CD4-positive, alpha-beta T cell treated with Interleukin-15 for 1 hour (primary cell): Measurements from ENCODE around the gene PIM1.
A peak's percentile ranks its signal among the peaks of the same experiment; 100 is the strongest.
"Not testable (repeated sequence)": the region's sequence is repeated elsewhere in the genome, so short reads cannot be mapped to it uniquely, and the experiment has no call there.

ENCODE experiments used
- DNase-seq: peaks from one replicate; pipeline ENCODE4 v3.0.0-alpha.2; 2020

Gene PIM1

DNA sequence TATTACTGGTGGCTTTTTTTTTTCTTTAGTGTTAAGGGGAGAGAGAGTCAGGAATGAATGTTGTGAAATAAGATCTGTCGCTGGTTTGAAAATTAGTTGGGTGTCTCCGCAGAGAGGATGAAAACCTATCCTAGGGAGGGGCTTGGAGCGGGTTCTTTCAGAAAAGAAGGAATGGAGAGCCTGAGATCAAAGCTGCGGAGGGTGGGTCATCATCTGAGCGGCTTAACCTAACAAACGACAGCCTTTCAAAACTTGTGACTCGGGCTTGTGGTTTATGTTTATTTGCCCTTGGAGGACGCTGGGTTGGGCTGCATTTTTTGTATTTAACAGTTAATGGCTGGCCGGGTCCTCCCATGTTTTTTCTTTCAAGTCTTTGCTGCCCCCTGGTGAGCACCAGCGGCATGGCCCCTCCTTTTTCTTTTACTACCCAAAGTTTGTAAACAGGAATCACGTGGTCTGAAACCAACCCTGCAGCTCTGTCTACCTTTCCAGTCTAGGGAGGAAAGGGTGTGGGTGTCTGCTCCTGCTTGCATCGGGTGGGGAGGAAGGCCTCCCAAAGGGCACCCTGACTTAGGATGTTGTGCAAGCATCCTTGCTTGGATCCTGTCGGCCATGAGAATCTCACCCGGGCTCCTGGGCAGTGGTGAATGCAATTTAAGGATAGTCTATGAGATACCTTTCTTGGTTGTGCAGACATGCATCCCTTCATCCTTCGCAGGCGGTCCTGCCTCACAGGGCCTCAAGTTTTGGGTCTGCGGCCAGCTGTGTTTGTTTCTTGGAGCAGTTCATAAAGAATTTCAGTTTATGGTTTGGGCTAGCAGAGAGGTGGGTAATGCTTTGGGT lies 2.2 kb downstream of the PIM1 start:
- peak; percentile 92 for DNase-seq

GRCh38 chr6:37172912-37173492 lies 3.0 kb downstream of the PIM1 start:
- DNase-seq: no peak

- DNase-seq: peak; percentile 22
Observed at GRCh38 chr6:37173493-37174195, 3.7 kb downstream of the PIM1 start.

DNA sequence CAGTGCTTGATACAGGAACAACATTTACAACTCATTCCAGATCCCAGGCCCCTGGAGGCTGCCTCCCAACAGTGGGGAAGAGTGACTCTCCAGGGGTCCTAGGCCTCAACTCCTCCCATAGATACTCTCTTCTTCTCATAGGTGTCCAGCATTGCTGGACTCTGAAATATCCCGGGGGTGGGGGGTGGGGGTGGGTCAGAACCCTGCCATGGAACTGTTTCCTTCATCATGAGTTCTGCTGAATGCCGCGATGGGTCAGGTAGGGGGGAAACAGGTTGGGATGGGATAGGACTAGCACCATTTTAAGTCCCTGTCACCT lies 4.2 kb downstream of the PIM1 start:
- DNase-seq: no peak

DNA sequence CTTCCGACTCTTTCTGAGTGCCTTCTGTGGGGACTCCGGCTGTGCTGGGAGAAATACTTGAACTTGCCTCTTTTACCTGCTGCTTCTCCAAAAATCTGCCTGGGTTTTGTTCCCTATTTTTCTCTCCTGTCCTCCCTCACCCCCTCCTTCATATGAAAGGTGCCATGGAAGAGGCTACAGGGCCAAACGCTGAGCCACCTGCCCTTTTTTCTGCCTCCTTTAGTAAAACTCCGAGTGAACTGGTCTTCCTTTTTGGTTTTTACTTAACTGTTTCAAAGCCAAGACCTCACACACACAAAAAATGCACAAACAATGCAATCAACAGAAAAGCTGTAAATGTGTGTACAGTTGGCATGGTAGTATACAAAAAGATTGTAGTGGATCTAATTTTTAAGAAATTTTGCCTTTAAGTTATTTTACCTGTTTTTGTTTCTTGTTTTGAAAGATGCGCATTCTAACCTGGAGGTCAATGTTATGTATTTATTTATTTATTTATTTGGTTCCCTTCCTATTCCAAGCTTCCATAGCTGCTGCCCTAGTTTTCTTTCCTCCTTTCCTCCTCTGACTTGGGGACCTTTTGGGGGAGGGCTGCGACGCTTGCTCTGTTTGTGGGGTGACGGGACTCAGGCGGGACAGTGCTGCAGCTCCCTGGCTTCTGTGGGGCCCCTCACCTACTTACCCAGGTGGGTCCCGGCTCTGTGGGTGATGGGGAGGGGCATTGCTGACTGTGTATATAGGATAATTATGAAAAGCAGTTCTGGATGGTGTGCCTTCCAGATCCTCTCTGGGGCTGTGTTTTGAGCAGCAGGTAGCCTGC lies 4.8 kb downstream of the PIM1 start:
- DNase-seq: no peak

DNA sequence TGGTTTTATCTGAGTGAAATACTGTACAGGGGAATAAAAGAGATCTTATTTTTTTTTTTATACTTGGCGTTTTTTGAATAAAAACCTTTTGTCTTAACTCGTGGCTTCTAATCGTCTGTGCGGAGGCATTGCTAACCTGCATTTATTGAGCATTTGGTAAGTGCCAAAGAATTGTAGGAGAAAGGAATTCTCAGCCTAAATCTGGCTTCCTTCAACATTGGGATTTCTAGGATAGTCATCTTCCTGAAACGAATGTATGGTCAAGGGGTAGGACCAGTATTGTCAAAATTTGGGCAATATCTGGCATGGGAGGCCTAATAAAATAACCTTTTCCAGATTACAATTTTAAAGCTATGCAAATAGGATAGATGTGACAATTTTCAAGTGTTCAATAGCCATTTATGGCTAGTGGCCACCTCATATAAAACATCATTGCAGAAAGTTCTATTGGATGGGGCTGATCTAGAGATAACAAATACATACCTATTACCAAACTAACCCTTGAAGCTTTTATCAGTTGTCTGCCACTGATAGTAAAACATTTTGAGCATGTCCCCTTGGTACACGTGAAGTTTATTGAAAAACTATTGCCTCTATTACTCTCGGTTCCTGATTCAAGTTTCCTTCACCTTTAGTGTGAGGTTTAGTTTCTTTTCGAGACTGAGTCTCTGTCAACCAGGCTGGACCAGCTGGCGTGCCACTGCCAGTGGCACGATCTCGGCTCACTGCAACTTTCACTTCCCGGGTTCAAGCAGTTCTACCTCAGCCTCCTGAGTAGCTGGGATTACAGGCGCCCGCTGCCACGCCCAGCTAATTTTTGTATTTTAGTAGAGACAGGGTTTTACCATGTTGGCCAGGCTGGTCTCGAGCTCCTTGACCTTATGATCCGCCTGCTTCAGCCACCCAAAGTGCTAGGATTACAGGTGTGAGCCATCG lies 5.6 kb downstream of the PIM1 start:
- DNase-seq: peak; percentile 45

DNA sequence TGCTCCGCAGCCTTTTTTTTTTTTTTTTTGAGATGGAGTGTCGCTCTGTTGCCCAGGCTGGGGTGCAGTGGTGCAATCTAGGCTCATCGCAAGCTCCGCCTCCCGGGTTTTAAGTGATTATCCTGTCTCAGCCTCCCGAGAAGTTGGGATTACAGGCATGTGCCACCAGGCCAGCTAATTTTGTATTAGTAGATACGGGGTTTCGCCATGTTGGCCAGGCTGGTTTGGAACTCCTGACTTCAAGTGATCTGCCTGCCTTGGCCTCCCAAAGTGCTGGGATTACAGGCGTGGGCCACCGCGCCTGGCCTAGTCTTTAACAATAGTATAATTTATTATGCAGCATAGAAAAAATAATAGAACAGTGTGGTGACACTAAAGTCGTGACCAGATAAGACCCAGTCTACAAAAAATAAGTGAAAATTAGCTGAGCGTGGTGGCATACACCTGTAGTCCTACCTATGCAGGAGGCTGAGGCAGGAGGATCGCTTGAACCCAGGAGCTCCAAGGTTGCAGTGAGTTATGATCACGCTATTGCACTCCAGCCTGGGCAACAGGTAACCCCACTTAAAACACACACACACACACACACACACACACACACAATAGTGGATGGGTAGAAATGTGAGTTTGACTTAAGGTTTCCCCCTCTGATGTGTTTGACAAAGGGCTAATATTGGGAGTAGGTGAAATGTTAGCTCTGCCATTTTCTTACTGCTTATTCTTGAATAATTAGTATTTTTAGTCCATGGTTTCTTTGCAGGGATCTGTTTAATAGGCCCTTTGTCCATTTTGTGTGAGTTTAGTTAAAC lies 6.5 kb downstream of the PIM1 start:
- DNase-seq: no peak

- DNase-seq: peak; percentile 30
Observed at GRCh38 chr6:37177077-37177934, 7.4 kb downstream of the PIM1 start.

DNA sequence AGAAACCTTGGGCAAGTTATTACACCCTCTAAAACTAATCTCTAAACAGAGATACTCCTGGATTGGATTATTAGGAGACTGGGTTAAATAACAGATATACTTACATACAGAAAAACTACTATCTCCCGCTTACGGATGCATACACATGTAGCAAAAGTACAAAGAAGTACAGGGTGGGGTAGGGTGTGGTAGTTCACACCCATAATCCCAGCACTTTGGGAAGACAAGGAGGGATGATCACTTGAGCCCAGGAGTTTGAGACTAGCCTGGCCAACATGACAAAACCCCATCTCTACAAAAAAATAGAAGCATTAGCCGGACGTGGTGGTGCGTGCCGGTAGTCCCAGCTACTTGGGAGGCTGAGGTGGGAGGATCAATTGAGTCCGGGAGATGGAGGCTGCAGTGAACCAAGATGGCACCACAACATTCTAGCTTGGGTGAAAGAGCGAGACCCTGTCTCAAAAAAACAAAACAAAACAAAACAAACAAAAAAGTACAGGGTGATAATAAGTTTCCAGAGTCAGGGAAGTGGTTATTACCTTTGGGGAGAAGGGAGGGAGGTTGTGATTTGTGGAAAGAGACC lies 8.1 kb downstream of the PIM1 start:
- no peak for DNase-seq

- DNase-seq: no peak
Observed at GRCh38 chr6:37180075-37180474, 10.1 kb downstream of the PIM1 start.

GRCh38 chr6:37180610-37181009 lies 10.7 kb downstream of the PIM1 start:
- DNase-seq: not testable (repeated sequence)

DNA sequence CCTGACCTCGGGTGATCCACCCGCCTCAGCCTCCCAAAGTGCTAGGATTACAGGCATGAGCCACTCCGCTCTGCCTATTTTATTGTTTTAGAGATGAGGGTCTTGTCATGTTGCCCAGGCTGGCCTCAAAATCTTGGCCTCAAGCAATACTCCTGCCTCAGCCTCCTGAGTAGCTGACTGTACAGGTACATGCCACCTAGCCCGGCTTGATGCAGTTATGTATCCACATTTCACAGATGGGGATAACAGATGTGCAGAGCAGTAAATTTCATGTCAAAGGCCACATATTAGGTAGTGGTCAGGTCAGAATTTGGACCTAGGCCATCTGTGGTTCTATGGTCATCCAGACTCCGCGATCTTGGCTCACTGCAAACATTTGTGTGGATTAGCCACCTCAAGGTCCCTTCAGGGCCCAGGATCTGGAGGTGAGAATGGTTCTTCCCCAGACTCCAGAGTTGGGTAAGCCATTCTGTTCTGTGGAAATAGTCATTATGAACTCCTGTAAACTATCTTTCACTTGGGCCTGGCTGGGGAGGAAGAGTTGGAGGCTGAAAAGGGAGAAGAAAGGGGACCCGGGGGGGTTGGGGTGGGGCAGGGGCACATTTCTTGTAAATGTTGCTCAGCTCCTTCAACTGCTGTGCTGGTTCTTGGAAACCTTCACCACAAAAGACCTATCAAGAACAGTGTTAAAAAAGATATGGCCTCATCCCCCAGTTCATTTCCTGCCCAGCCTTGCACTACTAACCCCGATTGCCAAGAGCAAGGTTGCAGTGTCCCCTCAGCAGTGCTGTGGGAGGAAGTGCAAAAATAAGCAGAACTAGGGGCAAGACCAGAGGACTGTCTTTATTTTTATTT lies 13.0 kb downstream of the PIM1 start:
- peak; percentile 85 for DNase-seq

DNA sequence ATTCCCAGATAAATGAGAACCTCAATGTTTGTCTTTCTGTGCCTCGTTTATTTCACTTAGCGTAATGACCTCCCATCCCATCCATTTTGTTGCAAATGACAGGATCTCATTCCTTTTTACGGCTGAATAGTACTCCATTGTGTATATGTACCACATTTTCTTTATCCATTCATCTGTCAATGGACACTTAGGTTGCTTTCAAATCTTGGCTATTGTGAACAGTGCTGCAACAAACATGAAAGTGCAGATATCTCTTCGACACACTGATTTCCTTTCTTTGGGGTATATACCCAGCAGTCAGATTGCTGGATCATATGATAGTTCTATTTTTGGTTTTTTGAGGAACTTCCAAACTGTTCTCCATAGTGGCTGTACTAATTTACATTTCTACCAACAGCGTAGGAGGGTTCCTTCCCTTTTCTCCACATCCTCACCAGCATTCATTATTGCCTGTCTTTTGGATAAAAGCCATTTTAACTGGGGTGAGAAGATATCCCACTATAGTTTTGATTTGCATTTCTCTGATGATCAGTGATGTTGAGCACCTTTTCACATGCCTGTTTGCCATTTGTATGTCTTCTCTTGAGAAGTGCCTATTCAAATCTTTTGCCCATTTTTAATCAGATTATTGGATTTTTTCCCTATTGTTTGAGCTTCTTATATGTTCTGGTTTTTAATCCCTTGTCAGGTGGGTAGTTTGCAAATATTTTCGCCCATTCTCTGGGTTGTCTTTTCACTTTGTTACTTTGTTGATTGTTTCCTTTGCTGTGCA lies 16.2 kb downstream of the PIM1 start:
- not testable (repeated sequence) for DNase-seq

GRCh38 chr6:37187321-37188022 lies 17.5 kb downstream of the PIM1 start:
- peak; percentile 18 for DNase-seq

GRCh38 chr6:37188962-37189510 lies 19.1 kb downstream of the PIM1 start:
- no peak for DNase-seq

- no peak for DNase-seq
Observed at GRCh38 chr6:37190159-37190535, 20.2 kb downstream of the PIM1 start.

GRCh38 chr6:37192666-37193065 lies 22.7 kb downstream of the PIM1 start:
- DNase-seq: no peak
